Measurements from ENCODE around the gene CASP10. TPM values are rescaled to one million over a fixed set of nuclear protein-coding genes. Genes with fewer than 3 reads are reported as not detected.

The CASP10 gene
- total and polyA plus RNA-seq, 2 of the 4 experiments (the other 2 are of a cell fraction): 0.12 to 0.90 TPM

DNA sequence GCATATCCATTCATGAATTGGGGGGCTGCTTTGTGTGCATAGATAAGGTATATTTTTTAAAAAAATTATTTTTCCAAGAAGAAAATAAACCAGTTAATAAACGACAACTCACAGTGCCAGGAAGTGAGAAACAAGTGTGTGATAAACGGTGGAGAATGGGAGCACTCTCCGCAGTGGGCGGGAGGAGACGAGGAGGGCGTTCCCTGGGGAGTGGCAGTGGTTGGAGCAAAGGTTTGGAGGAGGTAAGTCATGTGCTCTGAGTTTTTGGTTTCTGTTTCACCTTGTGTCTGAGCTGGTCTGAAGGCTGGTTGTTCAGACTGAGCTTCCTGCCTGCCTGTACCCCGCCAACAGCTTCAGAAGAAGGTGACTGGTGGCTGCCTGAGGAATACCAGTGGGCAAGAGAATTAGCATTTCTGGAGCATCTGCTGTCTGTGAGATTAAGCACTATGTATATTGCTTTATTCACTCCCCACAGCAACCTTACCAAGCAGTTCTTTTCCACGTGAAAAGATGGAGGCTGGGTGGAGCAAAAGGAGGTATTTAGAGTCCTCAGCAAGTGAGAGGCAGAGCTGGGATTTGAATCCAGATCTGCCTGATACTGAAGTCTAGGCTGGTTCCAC is 50.4 kb downstream of the CASP10 start (continued):
- no peak for TF ChIP-seq SMC3 (IDR thresholded peaks at IDR 0.05; ENCODE audit: low read depth, low read length)

DNA sequence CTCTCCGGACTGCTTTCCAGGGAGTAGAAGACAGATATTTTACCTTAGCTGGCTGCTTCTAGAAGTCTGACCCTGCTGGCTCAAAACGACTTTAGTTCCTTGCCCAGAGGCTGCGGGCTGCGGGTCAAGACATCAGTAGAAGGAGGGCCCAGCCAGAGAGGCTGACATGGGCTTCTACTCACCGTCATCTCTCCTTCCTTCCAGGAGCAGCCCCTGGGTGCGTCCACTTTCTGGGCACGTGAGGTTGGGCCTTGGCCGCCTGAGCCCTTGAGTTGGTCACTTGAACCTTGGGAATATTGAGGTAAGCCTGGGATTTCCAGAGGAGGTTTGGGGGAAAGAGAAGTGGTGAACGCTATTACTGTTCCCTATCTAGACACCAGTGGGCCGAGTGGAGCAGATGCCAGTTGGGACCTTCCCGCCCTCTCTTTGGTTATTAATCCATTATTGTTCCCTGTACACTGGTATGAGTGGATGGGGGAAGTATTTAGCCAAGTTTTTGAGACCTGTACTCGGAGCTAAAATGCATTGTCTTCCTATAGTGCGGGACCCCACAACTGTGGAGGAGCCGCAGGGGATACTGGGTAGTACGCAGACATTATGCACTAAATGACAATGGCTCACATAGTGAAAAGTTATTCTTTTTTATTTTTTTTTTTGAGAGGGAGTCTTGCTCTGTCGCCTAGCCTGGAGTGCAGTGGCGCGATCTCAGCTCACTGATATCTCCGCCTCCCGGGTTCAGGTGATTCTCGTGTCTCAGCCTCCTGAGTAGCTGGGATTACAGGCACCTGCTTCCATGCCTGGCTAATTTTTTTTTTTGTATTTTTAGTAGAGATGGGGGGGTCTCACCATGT is 51.1 kb downstream of the CASP10 start:
- no peak for DNase-seq
- no peaks in the 10 kb centered on the region for H3K36me3 ChIP-seq (ENCODE audit: control insufficient read depth, insufficient read depth, low read length)
- peaks cover 8% of the 10 kb centered on the region for H3K4me1 ChIP-seq (ENCODE audit: control insufficient read depth, insufficient read depth, low read length)
- no peak for ATAC-seq (ENCODE audit: low read depth)
- H2BK15ac ChIP-seq (ENCODE audit: low read depth, low read length): no peak overlapping the region
- H4K91ac ChIP-seq (ENCODE audit: insufficient read depth, low read depth, low read length): no peak overlapping the region
- no peak overlapping the region for H2BK20ac ChIP-seq (ENCODE audit: low read depth, low read length)
- H2BK120ac ChIP-seq (ENCODE audit: low read depth, low read length): no peak overlapping the region
- H4K5ac ChIP-seq (ENCODE audit: low read depth, low read length): no peak overlapping the region
- no peaks in the 10 kb centered on the region for H3K9me1 ChIP-seq (ENCODE audit: insufficient read depth, low read length)
- no peak overlapping the region for H2AK5ac ChIP-seq (ENCODE audit: low read depth, low read length)
- H3K14ac ChIP-seq (replicated peaks; ENCODE audit: low read depth, low read length): no peak overlapping the region
- H3K27me3 ChIP-seq (ENCODE audit: control insufficient read depth, insufficient read depth, low read length): no peaks in the 10 kb centered on the region
- in situ Hi-C loops (cut with MboI; ENCODE audit: low sequenced_read_pairs) (loop anchor here (25.0 kb wide), 1 partner anchor 378 kb away; a partner anchor contains a TSS), intact Hi-C loops (cut with micrococcal nuclease) (loop anchor here (2.0 to 10.0 kb wide), 2 partner anchors 385 to 471 kb away; a partner anchor contains a TSS), dilution Hi-C loops (cut with HindIII; ENCODE audit: low sequenced_read_pairs, unreplicated experiment) (no loop called here)
- no peak overlapping the region for H3K4me3 ChIP-seq (ENCODE audit: insufficient read depth, low read depth, low read length)
- H4K8ac ChIP-seq (ENCODE audit: low read depth in 2 of 2, low read length in 2 of 2): peak overlapping the region in 1 of 2 experiments; percentile 56; a peak in 1 of 4 replicates
- no TSS peak for BruUV-seq (replicated peaks)
- no peak for TF ChIP-seq BHLHE40 (IDR thresholded peaks at IDR 0.05; ENCODE audit: low read depth, low read length)
- TF ChIP-seq, protein P1, sequence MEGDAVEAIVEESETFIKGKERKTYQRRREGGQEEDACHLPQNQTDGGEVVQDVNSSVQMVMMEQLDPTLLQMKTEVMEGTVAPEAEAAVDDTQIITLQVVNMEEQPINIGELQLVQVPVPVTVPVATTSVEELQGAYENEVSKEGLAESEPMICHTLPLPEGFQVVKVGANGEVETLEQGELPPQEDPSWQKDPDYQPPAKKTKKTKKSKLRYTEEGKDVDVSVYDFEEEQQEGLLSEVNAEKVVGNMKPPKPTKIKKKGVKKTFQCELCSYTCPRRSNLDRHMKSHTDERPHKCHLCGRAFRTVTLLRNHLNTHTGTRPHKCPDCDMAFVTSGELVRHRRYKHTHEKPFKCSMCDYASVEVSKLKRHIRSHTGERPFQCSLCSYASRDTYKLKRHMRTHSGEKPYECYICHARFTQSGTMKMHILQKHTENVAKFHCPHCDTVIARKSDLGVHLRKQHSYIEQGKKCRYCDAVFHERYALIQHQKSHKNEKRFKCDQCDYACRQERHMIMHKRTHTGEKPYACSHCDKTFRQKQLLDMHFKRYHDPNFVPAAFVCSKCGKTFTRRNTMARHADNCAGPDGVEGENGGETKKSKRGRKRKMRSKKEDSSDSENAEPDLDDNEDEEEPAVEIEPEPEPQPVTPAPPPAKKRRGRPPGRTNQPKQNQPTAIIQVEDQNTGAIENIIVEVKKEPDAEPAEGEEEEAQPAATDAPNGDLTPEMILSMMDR (conservative IDR thresholded peaks at IDR 0.05; ENCODE audit: low read depth, low read length): no peak
- TF ChIP-seq CEBPB (IDR thresholded peaks at IDR 0.05; ENCODE audit: low read depth, low read length): no peak
- H3K18ac ChIP-seq (ENCODE audit: low read depth, low read length): no peak overlapping the region
- H2BK5ac ChIP-seq (ENCODE audit: low read depth, low read length, poor library complexity, severe bottlenecking): no peak overlapping the region
- H3K27ac ChIP-seq (ENCODE audit: insufficient read depth, low read length): no peak overlapping the region
- H3K56ac ChIP-seq (ENCODE audit: extremely low read depth, insufficient read depth, low read length): no peak overlapping the region
- peak overlapping the region; percentile 0 for H2AK9ac ChIP-seq (replicated peaks; ENCODE audit: low read depth, low read length, poor library complexity)
- 88% methylated on average over 7 of the region's 21 CpGs; no CpG with 5 or more reads in 1 of the 2 experiments for WGBS, 2 experiments (ENCODE audit: extremely low coverage in 2 of 2, insufficient read length in 1 of 2)
- H3K4me2 ChIP-seq (ENCODE audit: low read depth, low read length): no peak overlapping the region
- H4K20me1 ChIP-seq (ENCODE audit: insufficient read depth, low read length): no peaks in the 10 kb centered on the region
- CTCF ChIA-PET: no interaction called here
- H2AFZ ChIP-seq (replicated peaks; ENCODE audit: low read length, poor library complexity): peak overlapping the region; percentile 86
- no peak overlapping the region for H3K23ac ChIP-seq (ENCODE audit: low read depth, low read length)
- H3K9me3 ChIP-seq (ENCODE audit: control insufficient read depth, insufficient read depth, low read length): no peaks in the 10 kb centered on the region
- no peaks in the 10 kb centered on the region for H3K79me1 ChIP-seq (ENCODE audit: low read depth in 1 of 2, low read length in 2 of 2)
- no peak overlapping the region for H3K4ac ChIP-seq (ENCODE audit: low read depth, low read length)
- POLR2A ChIA-PET (ENCODE audit: unreplicated experiment): no interaction called here
- H3K9ac ChIP-seq (ENCODE audit: low read depth, low read length): no peak overlapping the region

Measured in IMR-90 (cell line).